GM19467 (cell line): ENCODE measurements around the gene SLC8A1.
"Not testable (repeated sequence)": the region's sequence is repeated elsewhere in the genome, so short reads cannot be mapped to it uniquely, and the experiment has no call there.

ENCODE experiments used
- ATAC-seq: cut with Tn5 transposase; IDR thresholded peaks from one replicate; pipeline ENCODE4 v1.9.1; 2021; ENCODE audit warnings: mild to moderate bottlenecking, moderate library complexity; ENCODE audit not compliant: unreplicated experiment

Gene SLC8A1

GRCh38 chr2:40094451-40094850 lies 357.4 kb downstream of the SLC8A1 start:
- ATAC-seq, result no peak

DNA sequence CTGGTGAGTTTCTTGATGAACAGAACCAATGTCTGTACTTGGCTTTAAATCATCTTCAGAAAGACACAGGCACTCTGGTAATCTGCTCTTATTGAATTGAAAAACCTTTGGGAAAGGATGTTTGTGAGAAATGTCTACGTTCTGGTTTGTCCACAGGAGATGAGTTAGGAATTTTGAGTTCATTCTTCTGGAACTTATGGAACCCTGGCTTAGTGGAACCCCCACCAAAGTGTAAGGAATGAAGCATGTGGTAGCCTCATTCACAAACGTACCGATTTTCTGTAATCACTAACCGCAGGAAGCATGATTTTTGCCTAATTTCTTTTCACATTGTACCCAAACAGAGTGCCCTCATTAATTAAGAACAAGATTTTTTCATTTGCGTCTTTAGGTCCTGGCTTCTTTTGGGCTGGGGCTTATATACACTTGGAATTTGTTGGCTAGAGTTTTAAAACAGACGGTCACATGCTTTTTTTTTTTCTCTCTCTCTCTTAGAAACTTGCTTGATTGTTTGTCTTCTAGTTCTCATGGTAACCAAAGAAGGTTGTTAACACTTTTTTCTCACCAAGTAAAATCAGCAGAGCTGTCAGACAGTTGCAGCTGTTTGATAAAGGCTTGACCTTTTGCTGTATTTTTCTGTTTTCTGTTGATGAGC lies 358.7 kb downstream of the SLC8A1 start:
- ATAC-seq, result no peak

GRCh38 chr2:40090044-40090443 lies 361.8 kb downstream of the SLC8A1 start:
- ATAC-seq, result no peak

- ATAC-seq, result no peak
Observed at GRCh38 chr2:40087927-40088326, 364.0 kb downstream of the SLC8A1 start.

- ATAC-seq, result no peak
Observed at GRCh38 chr2:40087434-40087833, 364.5 kb downstream of the SLC8A1 start.

GRCh38 chr2:40085786-40086185 lies 366.1 kb downstream of the SLC8A1 start:
- ATAC-seq, result no peak

DNA sequence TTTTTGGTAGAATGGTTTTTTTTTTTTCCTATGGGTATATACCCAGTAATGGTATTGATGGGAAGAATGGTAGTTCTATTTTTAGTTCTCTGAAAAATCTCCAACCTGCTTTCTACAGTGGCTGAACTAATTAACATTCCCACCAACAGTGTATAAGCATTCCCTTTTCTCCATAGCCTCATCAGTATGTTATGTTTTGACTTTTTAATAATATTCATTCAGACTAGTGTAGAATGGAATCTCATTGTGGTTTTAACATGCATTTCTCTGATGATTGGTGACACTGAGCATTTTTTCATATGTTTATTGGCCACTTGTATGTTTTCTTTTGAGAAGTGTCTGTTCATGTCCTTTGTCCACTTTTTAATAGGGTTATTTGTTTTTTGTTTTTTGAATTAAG lies 378.6 kb downstream of the SLC8A1 start:
- not testable (repeated sequence) for ATAC-seq

DNA sequence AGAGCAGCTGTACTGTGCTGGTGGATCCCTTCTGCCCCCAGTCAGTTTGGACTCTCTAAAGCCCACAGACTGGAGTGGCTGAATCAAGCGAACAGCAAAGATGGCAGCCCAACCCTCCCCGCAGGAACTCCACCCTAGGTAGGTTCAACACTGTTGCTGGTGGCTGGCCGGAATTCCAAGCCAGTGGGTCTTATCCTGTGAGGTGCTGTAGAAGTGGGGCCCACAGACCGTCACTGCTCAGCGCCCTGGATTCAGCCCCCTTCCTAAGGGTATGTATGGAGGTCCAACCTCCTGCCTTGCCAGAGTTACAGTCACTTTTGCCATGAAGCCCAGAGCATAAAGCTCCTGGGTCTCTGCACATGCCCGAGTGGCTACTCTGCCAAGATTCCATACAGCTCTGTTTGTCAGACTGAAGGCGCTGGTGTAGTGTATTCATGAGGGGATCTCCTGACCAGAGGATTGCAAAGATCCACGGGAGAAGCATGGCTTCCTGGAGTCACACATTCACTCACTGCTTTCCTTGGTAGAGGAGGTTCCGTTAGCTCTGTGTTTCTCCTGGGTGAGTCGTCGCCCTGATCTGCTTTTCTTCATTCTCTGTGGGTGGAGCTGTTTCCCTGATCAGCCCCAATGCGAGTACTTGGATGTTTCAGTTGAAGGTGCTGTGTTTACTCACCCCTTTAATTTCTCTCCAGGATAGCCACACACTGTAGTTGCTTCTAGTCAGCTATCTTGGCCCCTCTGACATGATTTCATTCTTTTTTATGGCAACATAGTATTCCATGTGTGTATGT lies 379.3 kb downstream of the SLC8A1 start:
- ATAC-seq, result no peak

DNA sequence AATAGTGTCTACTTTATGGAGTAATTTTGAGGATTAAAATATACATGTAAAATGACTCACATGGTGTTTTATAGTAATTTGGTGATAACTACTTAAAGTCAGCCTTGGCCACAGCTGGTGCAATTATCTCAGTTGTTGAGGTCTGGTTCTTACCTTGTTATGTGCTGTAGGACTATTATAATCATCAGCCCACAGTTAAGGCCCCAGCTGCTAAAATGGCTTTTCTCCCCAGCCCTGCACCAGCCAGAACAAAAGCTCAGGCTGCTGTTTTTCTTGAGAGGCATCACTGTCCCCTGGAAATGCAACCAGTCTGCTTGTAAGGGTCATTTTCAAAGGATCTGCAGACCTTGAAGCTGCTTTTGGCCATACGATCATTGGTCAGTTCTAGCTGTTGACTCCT lies 389.5 kb downstream of the SLC8A1 start:
- no peak for ATAC-seq

DNA sequence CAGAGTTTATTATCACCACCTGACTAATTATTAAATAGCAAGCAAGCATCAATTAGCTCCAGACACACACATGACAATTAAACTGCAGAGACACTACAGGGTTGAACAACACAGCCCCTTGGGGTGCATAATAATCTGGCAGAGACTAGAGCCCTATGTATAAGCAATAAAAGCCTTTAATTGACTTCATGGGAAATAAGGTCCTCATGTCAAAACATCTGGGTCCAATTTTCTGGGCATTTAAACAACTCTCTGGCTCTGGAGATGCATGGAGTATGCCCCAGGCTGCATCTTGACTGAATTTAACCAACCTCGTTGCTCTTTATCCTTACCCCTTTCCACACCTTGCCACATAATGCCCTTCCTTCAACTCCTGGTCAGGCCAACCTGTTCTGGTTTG lies 402.1 kb downstream of the SLC8A1 start:
- ATAC-seq, result no peak

DNA sequence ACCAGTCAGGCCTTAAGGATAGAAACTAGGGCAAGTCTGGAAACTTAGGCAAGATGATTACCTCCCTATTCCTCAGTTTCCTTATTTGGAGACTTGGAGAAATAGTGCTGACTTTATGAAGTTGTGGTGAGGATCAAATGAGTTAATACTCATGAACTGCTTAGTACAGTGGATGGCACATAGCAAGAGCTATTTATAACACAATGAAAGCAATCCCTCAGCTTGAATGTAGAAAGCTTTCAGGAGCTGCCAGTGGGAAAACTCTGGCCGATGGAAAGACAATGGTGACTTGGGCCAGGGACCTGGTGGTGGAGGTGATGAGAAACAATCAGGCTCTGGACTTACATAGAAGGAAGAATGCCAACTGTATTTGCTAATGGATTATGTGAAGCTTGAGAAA lies 403.4 kb downstream of the SLC8A1 start:
- no peak for ATAC-seq

- ATAC-seq, result no peak
Observed at GRCh38 chr2:40047406-40047805, 404.5 kb downstream of the SLC8A1 start.
